ENCODE measurements around the gene SPEN.
"Not testable (repeated sequence)": the region's sequence is repeated elsewhere in the genome, so short reads cannot be mapped to it uniquely, and the experiment has no call there.

SPEN gene

DNA sequence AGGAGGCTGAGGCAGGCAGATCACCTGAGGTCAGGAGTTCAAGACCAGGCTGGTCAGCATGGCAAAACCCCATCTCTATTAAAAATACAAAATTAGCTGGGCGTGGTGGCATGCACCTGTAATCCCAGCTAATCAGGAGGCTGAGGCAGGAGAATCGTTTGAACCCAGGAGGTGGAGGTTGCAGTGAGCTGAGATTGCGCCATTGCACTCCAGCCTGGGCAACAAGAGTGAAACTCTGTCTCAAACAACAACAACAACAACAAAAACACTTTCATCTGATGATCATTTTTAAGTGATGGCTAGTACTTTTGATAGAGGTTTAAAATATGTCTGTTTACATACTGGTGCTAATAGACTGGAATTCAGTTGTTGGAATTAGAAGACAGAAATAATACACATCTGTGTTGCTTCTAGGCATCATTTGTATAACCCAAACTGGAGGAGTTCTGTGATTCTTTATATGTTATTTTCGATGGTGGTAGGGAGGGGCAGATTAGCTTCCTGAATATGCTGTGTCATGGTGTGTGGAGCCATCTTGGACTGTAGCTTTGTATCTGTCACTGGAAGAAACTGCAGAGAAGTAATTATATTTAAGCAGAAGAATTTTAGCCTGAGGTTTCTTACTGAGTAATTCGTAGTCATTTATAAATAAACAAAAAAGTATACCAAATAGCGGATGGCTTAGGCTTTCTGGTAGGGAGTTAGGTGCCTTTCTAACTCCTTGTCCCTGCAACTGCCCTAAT lies 45.5 kb downstream of the SPEN start:
- H3K27me3 ChIP-seq (replicated peaks in 2 of 5; ENCODE audit: control insufficient read depth in 4 of 5, insufficient read depth in 5 of 5, low read length in 4 of 5); H3K9me3 ChIP-seq (ENCODE audit: control extremely low read depth in 1 of 5, control insufficient read depth in 4 of 5, insufficient read depth in 2 of 5, low read depth in 1 of 5, low read length in 4 of 5); H3K4me3 ChIP-seq (ENCODE audit: control insufficient read depth in 1 of 7, extremely low read depth in 1 of 7, insufficient read depth in 4 of 7, low read depth in 2 of 7, low read length in 6 of 7); H3K36me3 ChIP-seq (ENCODE audit: control insufficient read depth in 4 of 4, insufficient read depth in 4 of 4, low read length in 3 of 4); H3K4me1 ChIP-seq (ENCODE audit: control extremely low read depth in 1 of 4, control insufficient read depth in 4 of 4, insufficient read depth in 4 of 4, low read length in 3 of 4); POLR2A ChIA-PET: not testable (repeated sequence)
- peak overlapping the region in 1 of 2 experiments; percentile 73 for H3K27ac ChIP-seq (ENCODE audit: insufficient read depth in 1 of 2, low read depth in 1 of 2, low read length in 2 of 2, poor library complexity in 1 of 2, severe bottlenecking in 2 of 2)
- CTCF ChIA-PET: interaction anchor here (0.6 kb wide), 1 partner anchor 78 kb away, joined by 3 read pairs; no protein-coding TSS in a partner anchor
- WGBS (ENCODE audit: insufficient coverage): 100% methylated on average over 2 of the region's 6 CpGs
- DNase-seq: peak; percentile 46 to 85 (median 81)

DNA sequence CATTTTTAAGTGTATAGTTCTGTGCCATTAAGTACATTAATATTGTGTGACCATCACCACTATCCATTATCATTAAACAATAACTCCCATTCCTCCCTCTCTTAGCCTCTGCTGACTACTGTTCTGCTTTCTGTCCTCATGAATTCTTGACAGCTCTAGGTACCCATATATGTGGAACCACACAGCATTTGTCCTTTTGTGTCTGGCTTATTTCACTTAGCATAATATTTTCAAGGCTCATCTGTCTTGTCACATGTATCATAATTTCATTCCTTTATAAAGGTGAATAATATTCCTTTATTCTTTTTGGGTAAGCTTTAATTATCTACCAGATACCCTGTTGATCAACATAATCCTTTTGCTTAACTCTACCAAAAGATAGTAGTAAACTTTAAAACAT lies 47.7 kb downstream of the SPEN start:
- CTCF ChIA-PET: interaction anchor here (1.0 to 1.4 kb wide), 3 partner anchors 17 to 103 kb away, joined by 3 to 5 read pairs (median 3); no protein-coding TSS in a partner anchor
- Histone ChIP-seq H3K36me3 (ENCODE audit: control insufficient read depth in 4 of 4, insufficient read depth in 4 of 4, low read length in 3 of 4) (peaks cover 4 to 12% (median 9%) of the 10 kb centered on the region in 4 experiments), H3K27ac (ENCODE audit: insufficient read depth in 1 of 2, low read depth in 1 of 2, low read length in 2 of 2, poor library complexity in 1 of 2, severe bottlenecking in 2 of 2) (no peak overlapping the region), H3K27me3 (replicated peaks in 2 of 5; ENCODE audit: control insufficient read depth in 4 of 5, insufficient read depth in 5 of 5, low read length in 4 of 5) (no peaks in the 10 kb centered on the region), H3K4me1 (ENCODE audit: control extremely low read depth in 1 of 4, control insufficient read depth in 4 of 4, insufficient read depth in 4 of 4, low read length in 3 of 4) (peaks cover 0 to 8% (median 3%) of the 10 kb centered on the region in 4 experiments), H3K4me3 (ENCODE audit: control insufficient read depth in 1 of 7, extremely low read depth in 1 of 7, insufficient read depth in 4 of 7, low read depth in 2 of 7, low read length in 6 of 7) (no peak overlapping the region), H3K9me3 (ENCODE audit: control extremely low read depth in 1 of 5, control insufficient read depth in 4 of 5, insufficient read depth in 2 of 5, low read depth in 1 of 5, low read length in 4 of 5) (no peaks in the 10 kb centered on the region)
- DNase-seq: no peak
- POLR2A ChIA-PET: interaction anchor here (0.6 to 0.7 kb wide), 2 partner anchors 8 to 38 kb away, joined by 4 to 9 read pairs; no protein-coding TSS in a partner anchor

DNA sequence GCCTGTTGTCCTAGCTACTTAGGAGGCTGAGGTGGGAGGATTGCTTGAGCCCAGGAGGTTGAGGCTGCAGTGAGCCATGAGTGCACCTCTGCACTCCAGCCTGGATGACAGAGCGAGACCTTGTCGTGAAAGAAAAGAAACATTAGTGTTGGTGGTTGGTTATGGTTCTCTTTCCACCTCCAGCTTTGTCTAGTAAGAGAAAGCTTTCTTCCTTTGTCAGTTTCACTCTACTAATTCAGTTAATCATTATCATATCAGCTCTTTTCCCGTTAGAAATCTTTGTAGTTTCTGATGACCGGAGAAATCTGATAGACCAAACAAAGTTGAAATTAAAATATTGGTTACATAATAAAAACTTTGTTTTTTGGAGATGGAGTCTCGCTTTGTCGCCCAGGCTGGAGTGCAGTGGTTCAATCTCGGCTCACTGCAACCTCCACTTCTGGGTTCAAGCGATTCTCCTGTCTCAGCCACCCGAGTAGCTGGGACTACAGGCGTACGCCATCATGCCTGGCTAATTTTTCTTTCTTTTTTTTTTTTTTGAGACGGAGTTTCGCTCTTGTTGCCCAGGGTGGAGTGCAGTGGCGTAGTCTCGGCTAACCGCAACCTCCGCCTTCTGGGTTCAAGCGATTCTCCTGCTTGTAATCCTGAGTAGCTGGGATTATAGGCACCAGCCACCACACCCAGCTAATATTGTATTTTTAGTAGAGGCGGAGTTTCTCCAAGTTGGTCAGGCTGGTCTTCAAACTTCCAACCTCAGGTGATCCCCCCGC lies 49.5 kb downstream of the SPEN start:
- H3K27ac ChIP-seq (ENCODE audit: insufficient read depth in 1 of 2, low read depth in 1 of 2, low read length in 2 of 2, poor library complexity in 1 of 2, severe bottlenecking in 2 of 2): not testable (repeated sequence)

DNA sequence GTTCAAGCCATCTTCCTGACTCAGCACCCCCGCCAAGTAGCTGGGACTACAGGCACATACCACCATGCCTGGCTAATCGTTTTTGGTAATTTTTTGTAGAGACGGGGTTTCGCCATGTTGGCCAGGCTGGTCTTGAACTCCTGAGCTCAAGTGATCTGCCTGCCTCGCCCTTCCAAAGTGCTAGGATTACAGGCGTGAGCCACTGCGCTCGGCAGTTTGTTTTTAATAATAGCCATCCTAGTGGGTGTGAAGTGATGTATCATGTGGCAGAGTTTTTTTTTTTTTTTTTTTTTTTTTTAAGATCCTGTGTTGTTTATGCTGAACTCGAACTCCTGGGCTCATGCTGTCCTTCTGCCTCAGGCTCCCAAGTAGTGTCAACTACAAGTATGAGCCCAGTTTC lies 51.8 kb downstream of the SPEN start:
- CTCF ChIA-PET: interaction anchor here (1.5 kb wide), 1 partner anchor 84 kb away, joined by 3 read pairs; no protein-coding TSS in a partner anchor

More for the DNA sequence above, 49.5 kb downstream of the SPEN start:
- DNase-seq; H3K4me3 ChIP-seq (ENCODE audit: control insufficient read depth in 1 of 7, extremely low read depth in 1 of 7, insufficient read depth in 4 of 7, low read depth in 2 of 7, low read length in 6 of 7); H3K4me1 ChIP-seq (ENCODE audit: control extremely low read depth in 1 of 4, control insufficient read depth in 4 of 4, insufficient read depth in 4 of 4, low read length in 3 of 4); H3K27me3 ChIP-seq (replicated peaks in 2 of 5; ENCODE audit: control insufficient read depth in 4 of 5, insufficient read depth in 5 of 5, low read length in 4 of 5); H3K9me3 ChIP-seq (ENCODE audit: control extremely low read depth in 1 of 5, control insufficient read depth in 4 of 5, insufficient read depth in 2 of 5, low read depth in 1 of 5, low read length in 4 of 5): not testable (repeated sequence)
- peaks cover 3 to 12% (median 8%) of the 10 kb centered on the region in 4 experiments for H3K36me3 ChIP-seq (ENCODE audit: control insufficient read depth in 4 of 4, insufficient read depth in 4 of 4, low read length in 3 of 4)
- ChIA-PET POLR2A (interaction anchor here (0.6 kb wide), 3 partner anchors 14 to 77 kb away, joined by 5 to 6 read pairs (median 6); no protein-coding TSS in a partner anchor), CTCF (interaction anchor here (0.9 kb wide), 1 partner anchor 29 kb away, joined by 3 read pairs; no protein-coding TSS in a partner anchor)
- WGBS (ENCODE audit: insufficient coverage): 98% methylated on average over 8 of the region's 20 CpGs

DNA sequence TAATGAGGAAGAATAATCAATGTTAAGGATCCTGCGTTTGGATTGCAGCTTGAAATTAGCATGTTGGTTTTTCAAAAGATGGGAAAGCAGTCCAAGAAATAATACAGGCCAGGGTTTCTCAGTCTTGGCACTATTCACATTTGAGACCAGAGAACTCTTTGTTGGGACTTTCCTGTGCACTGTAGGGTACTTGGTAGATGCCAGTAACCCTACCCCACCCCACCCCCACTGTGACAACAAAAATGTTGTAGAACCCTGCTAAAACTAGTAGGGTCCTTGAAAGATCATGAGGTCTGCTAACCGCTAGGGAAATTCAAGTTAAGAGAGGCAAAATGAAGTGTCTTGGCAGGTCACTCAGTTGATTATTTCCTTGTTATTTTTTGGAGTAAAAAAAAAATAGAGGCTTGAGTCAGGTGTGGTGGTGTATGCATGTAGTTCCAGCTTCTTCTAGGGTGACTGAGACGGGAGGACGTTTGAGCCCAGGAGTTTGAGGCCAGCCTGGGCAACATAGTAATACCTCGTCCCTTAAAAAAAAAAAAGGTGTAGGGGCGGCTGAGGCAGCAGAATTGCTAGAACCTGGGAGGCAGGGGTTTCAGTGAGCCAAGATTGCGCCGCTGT lies 53.3 kb downstream of the SPEN start:
- 91% methylated on average over 5 of the region's 8 CpGs for WGBS (ENCODE audit: insufficient coverage)
- ChIA-PET CTCF (interaction anchor here (0.7 to 1.5 kb wide), 3 partner anchors 83 to 327 kb away, joined by 3 read pairs; no protein-coding TSS in a partner anchor), POLR2A (interaction anchor here (0.6 kb wide), 1 partner anchor 94 kb away, joined by 4 read pairs; no protein-coding TSS in a partner anchor)
- Histone ChIP-seq H3K9me3 (ENCODE audit: control extremely low read depth in 1 of 5, control insufficient read depth in 4 of 5, insufficient read depth in 2 of 5, low read depth in 1 of 5, low read length in 4 of 5) (no peaks in the 10 kb centered on the region), H3K4me1 (ENCODE audit: control extremely low read depth in 1 of 4, control insufficient read depth in 4 of 4, insufficient read depth in 4 of 4, low read length in 3 of 4) (peaks cover 0 to 4% (median 0%) of the 10 kb centered on the region in 4 experiments), H3K36me3 (ENCODE audit: control insufficient read depth in 4 of 4, insufficient read depth in 4 of 4, low read length in 3 of 4) (peaks cover 3 to 6% (median 5%) of the 10 kb centered on the region in 4 experiments), H3K27ac (ENCODE audit: insufficient read depth in 1 of 2, low read depth in 1 of 2, low read length in 2 of 2, poor library complexity in 1 of 2, severe bottlenecking in 2 of 2) (no peak overlapping the region), H3K27me3 (replicated peaks in 2 of 5; ENCODE audit: control insufficient read depth in 4 of 5, insufficient read depth in 5 of 5, low read length in 4 of 5) (no peaks in the 10 kb centered on the region), H3K4me3 (ENCODE audit: control insufficient read depth in 1 of 7, extremely low read depth in 1 of 7, insufficient read depth in 4 of 7, low read depth in 2 of 7, low read length in 6 of 7) (no peak overlapping the region)
- DNase-seq: no peak

More for the DNA sequence above, 51.8 kb downstream of the SPEN start:
- Histone ChIP-seq H3K27me3 (replicated peaks in 2 of 5; ENCODE audit: control insufficient read depth in 4 of 5, insufficient read depth in 5 of 5, low read length in 4 of 5) (no peaks in the 10 kb centered on the region), H3K4me3 (ENCODE audit: control insufficient read depth in 1 of 7, extremely low read depth in 1 of 7, insufficient read depth in 4 of 7, low read depth in 2 of 7, low read length in 6 of 7) (no peak overlapping the region), H3K4me1 (ENCODE audit: control extremely low read depth in 1 of 4, control insufficient read depth in 4 of 4, insufficient read depth in 4 of 4, low read length in 3 of 4) (peaks cover 0 to 4% (median 0%) of the 10 kb centered on the region in 4 experiments), H3K27ac (ENCODE audit: insufficient read depth in 1 of 2, low read depth in 1 of 2, low read length in 2 of 2, poor library complexity in 1 of 2, severe bottlenecking in 2 of 2) (no peak overlapping the region), H3K9me3 (ENCODE audit: control extremely low read depth in 1 of 5, control insufficient read depth in 4 of 5, insufficient read depth in 2 of 5, low read depth in 1 of 5, low read length in 4 of 5) (no peaks in the 10 kb centered on the region), H3K36me3 (ENCODE audit: control insufficient read depth in 4 of 4, insufficient read depth in 4 of 4, low read length in 3 of 4) (peaks cover 3 to 7% (median 5%) of the 10 kb centered on the region in 4 experiments)
- DNase-seq: no peak
- 95% methylated on average over 8 of the region's 9 CpGs for WGBS (ENCODE audit: insufficient coverage)
- POLR2A ChIA-PET: no interaction called here

DNA sequence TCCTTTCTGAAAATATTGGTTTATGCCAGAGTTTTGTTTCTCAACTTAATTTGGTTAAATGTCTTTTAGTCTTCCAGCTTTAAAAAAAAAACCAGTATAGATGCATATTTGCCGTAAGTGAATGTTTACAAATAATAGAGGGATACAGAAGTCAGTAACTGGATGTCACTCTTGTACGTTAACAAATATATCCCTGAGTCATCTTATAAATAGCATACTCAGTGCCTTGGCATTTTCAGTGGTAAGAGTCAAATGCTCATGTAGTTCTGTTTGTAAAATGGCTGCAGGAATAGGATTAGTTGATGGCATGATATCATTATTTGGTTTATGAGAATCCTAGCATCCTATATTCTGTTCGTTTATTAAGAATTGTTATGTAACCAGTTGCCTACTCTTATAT lies 55.4 kb downstream of the SPEN start:
- CTCF ChIA-PET: interaction anchor here (1.0 to 1.7 kb wide), 3 partner anchors 11 to 88 kb away, joined by 3 to 6 read pairs (median 3); no protein-coding TSS in a partner anchor

More for the DNA sequence above, 55.4 kb downstream of the SPEN start:
- no peaks in the 10 kb centered on the region for H3K9me3 ChIP-seq (ENCODE audit: control extremely low read depth in 1 of 5, control insufficient read depth in 4 of 5, insufficient read depth in 2 of 5, low read depth in 1 of 5, low read length in 4 of 5)
- POLR2A ChIA-PET: no interaction called here
- peaks cover 0 to 8% (median 5%) of the 10 kb centered on the region in 4 experiments for H3K36me3 ChIP-seq (ENCODE audit: control insufficient read depth in 4 of 4, insufficient read depth in 4 of 4, low read length in 3 of 4)
- peaks cover 0 to 2% (median 0%) of the 10 kb centered on the region in 4 experiments for H3K4me1 ChIP-seq (ENCODE audit: control extremely low read depth in 1 of 4, control insufficient read depth in 4 of 4, insufficient read depth in 4 of 4, low read length in 3 of 4)
- no CpG with 5 or more reads among the region's 3 CpGs for WGBS (ENCODE audit: insufficient coverage)
- H3K27me3 ChIP-seq (replicated peaks in 2 of 5; ENCODE audit: control insufficient read depth in 4 of 5, insufficient read depth in 5 of 5, low read length in 4 of 5): no peaks in the 10 kb centered on the region
- peak in 2 of 3 donors; percentile 45 to 55 for DNase-seq
- H3K27ac ChIP-seq (ENCODE audit: insufficient read depth in 1 of 2, low read depth in 1 of 2, low read length in 2 of 2, poor library complexity in 1 of 2, severe bottlenecking in 2 of 2): no peak overlapping the region
- no peak overlapping the region for H3K4me3 ChIP-seq (ENCODE audit: control insufficient read depth in 1 of 7, extremely low read depth in 1 of 7, insufficient read depth in 4 of 7, low read depth in 2 of 7, low read length in 6 of 7)
